SK-N-SH (cell line): Measurements from ENCODE around the gene VAPB.

Source experiments
- GABPA ChIP-seq: IDR thresholded peaks from 2 replicates; pipeline ENCODE4 v1.4.0; 2012; ENCODE audit warnings: low read depth, mild to moderate bottlenecking
- POLR2AphosphoS5 ChIP-seq: IDR thresholded peaks from 2 replicates; pipeline ENCODE4 v1.6.1; 2012; ENCODE audit warnings: low read depth, low read length
- RAD21 ChIP-seq: IDR thresholded peaks from 2 replicates; pipeline ENCODE4 v1.6.1; 2012; ENCODE audit warnings: mild to moderate bottlenecking, low read length
- RCOR1 ChIP-seq: fragments of 150-350 bp; IDR thresholded peaks from 2 replicates; pipeline ENCODE4 v1.6.1; 2017; ENCODE audit warnings: antibody characterized with exemption, low read length
- SMC3 ChIP-seq: IDR thresholded peaks from 2 replicates; pipeline ENCODE4 v1.6.1; 2012; ENCODE audit warnings: low read depth, low read length, improper control_type of control experiment
- TCF12 ChIP-seq: IDR thresholded peaks from 2 replicates; pipeline ENCODE4 v1.4.0; 2012
- TEAD4 ChIP-seq: IDR thresholded peaks from 2 replicates; pipeline ENCODE4 v1.4.0; 2012; ENCODE audit warnings: mild to moderate bottlenecking, borderline replicate concordance; ENCODE audit not compliant: insufficient read depth
- TF ChIP-seq, protein P1 (sequence below): fragments of 200-600 bp; sonication (generic); IDR thresholded peaks from 2 replicates; pipeline ENCODE4 v1.6.1; 2017; ENCODE audit warnings: antibody characterized with exemption, mild to moderate bottlenecking, moderate library complexity
- TF ChIP-seq, protein P2 (sequence below): fragments of 150-350 bp; IDR thresholded peaks from 2 replicates; pipeline ENCODE4 v1.6.1; 2017; ENCODE audit warnings: antibody characterized with exemption, low read length, low read depth, borderline replicate concordance
- TF ChIP-seq, protein P3 (sequence below): IDR thresholded peaks from 2 replicates; pipeline ENCODE4 v1.4.0; 2012; ENCODE audit warnings: low read depth
- TF ChIP-seq, protein P4 (sequence below): fragments of 150-350 bp; IDR thresholded peaks from 2 replicates; pipeline ENCODE4 v1.6.1; 2016; ENCODE audit warnings: mild to moderate bottlenecking, low read depth, low read length
- TF ChIP-seq, protein P5 (sequence below): IDR thresholded peaks from 2 replicates; pipeline ENCODE4 v1.6.1; 2012; ENCODE audit warnings: mild to moderate bottlenecking, low read depth, low read length, moderate library complexity

DNA sequence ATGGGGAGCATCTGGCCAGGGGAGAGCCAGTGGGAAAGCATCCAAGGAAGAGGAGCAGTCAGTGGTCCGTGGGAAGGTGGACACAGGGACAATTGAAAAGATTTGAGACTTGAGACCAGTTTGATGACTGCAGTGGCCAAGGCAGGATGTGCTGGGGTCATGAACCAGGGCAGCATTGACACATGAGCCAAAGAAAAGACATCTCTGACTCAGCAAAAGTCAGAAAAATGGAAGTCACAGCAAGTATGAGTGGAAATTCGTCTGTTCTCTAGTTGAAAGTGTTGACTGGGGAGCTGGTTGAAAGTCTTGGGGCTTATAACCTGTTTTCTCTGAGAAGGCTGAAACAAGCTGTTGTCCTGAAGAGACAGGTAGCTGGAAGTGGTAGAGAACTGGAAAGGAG is 48.2 kb upstream of the VAPB start:
- TF ChIP-seq, protein P1, sequence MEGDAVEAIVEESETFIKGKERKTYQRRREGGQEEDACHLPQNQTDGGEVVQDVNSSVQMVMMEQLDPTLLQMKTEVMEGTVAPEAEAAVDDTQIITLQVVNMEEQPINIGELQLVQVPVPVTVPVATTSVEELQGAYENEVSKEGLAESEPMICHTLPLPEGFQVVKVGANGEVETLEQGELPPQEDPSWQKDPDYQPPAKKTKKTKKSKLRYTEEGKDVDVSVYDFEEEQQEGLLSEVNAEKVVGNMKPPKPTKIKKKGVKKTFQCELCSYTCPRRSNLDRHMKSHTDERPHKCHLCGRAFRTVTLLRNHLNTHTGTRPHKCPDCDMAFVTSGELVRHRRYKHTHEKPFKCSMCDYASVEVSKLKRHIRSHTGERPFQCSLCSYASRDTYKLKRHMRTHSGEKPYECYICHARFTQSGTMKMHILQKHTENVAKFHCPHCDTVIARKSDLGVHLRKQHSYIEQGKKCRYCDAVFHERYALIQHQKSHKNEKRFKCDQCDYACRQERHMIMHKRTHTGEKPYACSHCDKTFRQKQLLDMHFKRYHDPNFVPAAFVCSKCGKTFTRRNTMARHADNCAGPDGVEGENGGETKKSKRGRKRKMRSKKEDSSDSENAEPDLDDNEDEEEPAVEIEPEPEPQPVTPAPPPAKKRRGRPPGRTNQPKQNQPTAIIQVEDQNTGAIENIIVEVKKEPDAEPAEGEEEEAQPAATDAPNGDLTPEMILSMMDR = no peak
- TF ChIP-seq RCOR1 (no peak), POLR2AphosphoS5 (no peak), TCF12 (no peak), SMC3 (no peak), RAD21 (no peak), GABPA (no peak), TEAD4 (no peak)
- TF ChIP-seq, protein P2, sequence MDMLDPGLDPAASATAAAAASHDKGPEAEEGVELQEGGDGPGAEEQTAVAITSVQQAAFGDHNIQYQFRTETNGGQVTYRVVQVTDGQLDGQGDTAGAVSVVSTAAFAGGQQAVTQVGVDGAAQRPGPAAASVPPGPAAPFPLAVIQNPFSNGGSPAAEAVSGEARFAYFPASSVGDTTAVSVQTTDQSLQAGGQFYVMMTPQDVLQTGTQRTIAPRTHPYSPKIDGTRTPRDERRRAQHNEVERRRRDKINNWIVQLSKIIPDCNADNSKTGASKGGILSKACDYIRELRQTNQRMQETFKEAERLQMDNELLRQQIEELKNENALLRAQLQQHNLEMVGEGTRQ = no peak
- TF ChIP-seq, protein P3, sequence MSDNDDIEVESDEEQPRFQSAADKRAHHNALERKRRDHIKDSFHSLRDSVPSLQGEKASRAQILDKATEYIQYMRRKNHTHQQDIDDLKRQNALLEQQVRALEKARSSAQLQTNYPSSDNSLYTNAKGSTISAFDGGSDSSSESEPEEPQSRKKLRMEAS = no peak
- TF ChIP-seq, protein P4, sequence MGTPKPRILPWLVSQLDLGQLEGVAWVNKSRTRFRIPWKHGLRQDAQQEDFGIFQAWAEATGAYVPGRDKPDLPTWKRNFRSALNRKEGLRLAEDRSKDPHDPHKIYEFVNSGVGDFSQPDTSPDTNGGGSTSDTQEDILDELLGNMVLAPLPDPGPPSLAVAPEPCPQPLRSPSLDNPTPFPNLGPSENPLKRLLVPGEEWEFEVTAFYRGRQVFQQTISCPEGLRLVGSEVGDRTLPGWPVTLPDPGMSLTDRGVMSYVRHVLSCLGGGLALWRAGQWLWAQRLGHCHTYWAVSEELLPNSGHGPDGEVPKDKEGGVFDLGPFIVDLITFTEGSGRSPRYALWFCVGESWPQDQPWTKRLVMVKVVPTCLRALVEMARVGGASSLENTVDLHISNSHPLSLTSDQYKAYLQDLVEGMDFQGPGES = no peak
- TF ChIP-seq, protein P5, sequence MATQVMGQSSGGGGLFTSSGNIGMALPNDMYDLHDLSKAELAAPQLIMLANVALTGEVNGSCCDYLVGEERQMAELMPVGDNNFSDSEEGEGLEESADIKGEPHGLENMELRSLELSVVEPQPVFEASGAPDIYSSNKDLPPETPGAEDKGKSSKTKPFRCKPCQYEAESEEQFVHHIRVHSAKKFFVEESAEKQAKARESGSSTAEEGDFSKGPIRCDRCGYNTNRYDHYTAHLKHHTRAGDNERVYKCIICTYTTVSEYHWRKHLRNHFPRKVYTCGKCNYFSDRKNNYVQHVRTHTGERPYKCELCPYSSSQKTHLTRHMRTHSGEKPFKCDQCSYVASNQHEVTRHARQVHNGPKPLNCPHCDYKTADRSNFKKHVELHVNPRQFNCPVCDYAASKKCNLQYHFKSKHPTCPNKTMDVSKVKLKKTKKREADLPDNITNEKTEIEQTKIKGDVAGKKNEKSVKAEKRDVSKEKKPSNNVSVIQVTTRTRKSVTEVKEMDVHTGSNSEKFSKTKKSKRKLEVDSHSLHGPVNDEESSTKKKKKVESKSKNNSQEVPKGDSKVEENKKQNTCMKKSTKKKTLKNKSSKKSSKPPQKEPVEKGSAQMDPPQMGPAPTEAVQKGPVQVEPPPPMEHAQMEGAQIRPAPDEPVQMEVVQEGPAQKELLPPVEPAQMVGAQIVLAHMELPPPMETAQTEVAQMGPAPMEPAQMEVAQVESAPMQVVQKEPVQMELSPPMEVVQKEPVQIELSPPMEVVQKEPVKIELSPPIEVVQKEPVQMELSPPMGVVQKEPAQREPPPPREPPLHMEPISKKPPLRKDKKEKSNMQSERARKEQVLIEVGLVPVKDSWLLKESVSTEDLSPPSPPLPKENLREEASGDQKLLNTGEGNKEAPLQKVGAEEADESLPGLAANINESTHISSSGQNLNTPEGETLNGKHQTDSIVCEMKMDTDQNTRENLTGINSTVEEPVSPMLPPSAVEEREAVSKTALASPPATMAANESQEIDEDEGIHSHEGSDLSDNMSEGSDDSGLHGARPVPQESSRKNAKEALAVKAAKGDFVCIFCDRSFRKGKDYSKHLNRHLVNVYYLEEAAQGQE = no peak
